Measurements from ENCODE around the gene NIPAL1. TPM values are rescaled to one million over a fixed set of nuclear protein-coding genes. Genes with fewer than 3 reads are reported as not detected.

The NIPAL1 gene
- total RNA-seq (2021) = 0.46 and 0.84 TPM in 2 replicates
- Bru-seq, nascent RNA = percentile 34 among the genes with signal in this experiment
- percentile 38 among the genes with signal in this experiment for BruChase-seq, experiment 1, labeled RNA remaining after a 2-hour chase
- BruChase-seq, experiment 2, labeled RNA remaining after a 6-hour chase = percentile 30 among the genes with signal in this experiment
- long read RNA-seq = 0 reads

- Histone ChIP-seq H3K27me3 (replicated peaks; ENCODE audit: insufficient read depth, low read depth, low read length, poor library complexity) (no peaks in the 10 kb centered on the region), H3K4me1 (ENCODE audit: insufficient read depth, low read length, poor library complexity, severe bottlenecking) (no peaks in the 10 kb centered on the region), H3K27ac (ENCODE audit: low read depth, low read length, poor library complexity, severe bottlenecking) (no peak within 1 kb of the TSS), H3K9me3 (ENCODE audit: low read depth, low read length, poor library complexity, severe bottlenecking) (no peaks in the 10 kb centered on the region), H3K36me3 (ENCODE audit: insufficient read depth, low read length, poor library complexity, severe bottlenecking) (no peaks in the 10 kb centered on the region), H3K4me3 (ENCODE audit: low read depth, low read length, poor library complexity, severe bottlenecking) (peak within 1 kb of the TSS; percentile 71)
- peak; percentile 55 for TF ChIP-seq CTCF (conservative IDR thresholded peaks at IDR 0.05; ENCODE audit: low read depth, low read length)
- no peak for TF ChIP-seq EZH2 (IDR thresholded peaks at IDR 0.05; ENCODE audit: borderline replicate concordance, low read depth, low read length, poor library complexity, severe bottlenecking)
- DNase-seq (ENCODE audit: low spot score) = peak; percentile 85
- ChIA-PET POLR2A (ENCODE audit: low non-redundant PET) (no interaction called here), CTCF (no interaction called here)
- intact Hi-C loops (cut with micrococcal nuclease; ENCODE audit: unreplicated experiment) = loop anchor here (5.0 kb wide), 1 partner anchor 66 kb away; no protein-coding TSS in a partner anchor
- no TSS peak for BruUV-seq (replicated peaks)
These were observed at the start of gene NIPAL1, which contains the start of gene CNGA1 for GRCh38 chr4:48016141-48017107. NIPAL1 (plus strand) TSS chr4:48016772; CDS start chr4:48016840, 68 bp downstream. CNGA1 (minus strand) TSS chr4:48016681; CDS start chr4:47952689, 63,992 bp downstream.

GRCh38 chr4:47968847-47969246 is 47.7 kb upstream of the NIPAL1 start:
- ChIA-PET CTCF (no interaction called here), POLR2A (ENCODE audit: low non-redundant PET) (no interaction called here)
- H3K27ac ChIP-seq (ENCODE audit: low read depth, low read length, poor library complexity, severe bottlenecking) = no peak overlapping the region
- no peak for DNase-seq (ENCODE audit: low spot score)
- BruUV-seq (replicated peaks) = no TSS peak
- H3K9me3 ChIP-seq (ENCODE audit: low read depth, low read length, poor library complexity, severe bottlenecking) = no peaks in the 10 kb centered on the region
- TF ChIP-seq EZH2 (IDR thresholded peaks at IDR 0.05; ENCODE audit: borderline replicate concordance, low read depth, low read length, poor library complexity, severe bottlenecking) = no peak
- no peak for TF ChIP-seq CTCF (conservative IDR thresholded peaks at IDR 0.05; ENCODE audit: low read depth, low read length)
- no peaks in the 10 kb centered on the region for H3K27me3 ChIP-seq (replicated peaks; ENCODE audit: insufficient read depth, low read depth, low read length, poor library complexity)
- no peak overlapping the region for H3K4me3 ChIP-seq (ENCODE audit: low read depth, low read length, poor library complexity, severe bottlenecking)
- intact Hi-C loops (cut with micrococcal nuclease; ENCODE audit: unreplicated experiment) = no loop called here
- no peaks in the 10 kb centered on the region for H3K4me1 ChIP-seq (ENCODE audit: insufficient read depth, low read length, poor library complexity, severe bottlenecking)
- H3K36me3 ChIP-seq (ENCODE audit: insufficient read depth, low read length, poor library complexity, severe bottlenecking) = no peaks in the 10 kb centered on the region

- intact Hi-C loops (cut with micrococcal nuclease; ENCODE audit: unreplicated experiment) = no loop called here
- Histone ChIP-seq H3K4me3 (ENCODE audit: low read depth, low read length, poor library complexity, severe bottlenecking) (no peak overlapping the region), H3K27ac (ENCODE audit: low read depth, low read length, poor library complexity, severe bottlenecking) (no peak overlapping the region), H3K4me1 (ENCODE audit: insufficient read depth, low read length, poor library complexity, severe bottlenecking) (no peaks in the 10 kb centered on the region), H3K36me3 (ENCODE audit: insufficient read depth, low read length, poor library complexity, severe bottlenecking) (no peaks in the 10 kb centered on the region), H3K9me3 (ENCODE audit: low read depth, low read length, poor library complexity, severe bottlenecking) (no peaks in the 10 kb centered on the region), H3K27me3 (replicated peaks; ENCODE audit: insufficient read depth, low read depth, low read length, poor library complexity) (no peaks in the 10 kb centered on the region)
- CTCF ChIA-PET = no interaction called here
- POLR2A ChIA-PET (ENCODE audit: low non-redundant PET) = no interaction called here
- no TSS peak for BruUV-seq (replicated peaks)
- no peak for TF ChIP-seq EZH2 (IDR thresholded peaks at IDR 0.05; ENCODE audit: borderline replicate concordance, low read depth, low read length, poor library complexity, severe bottlenecking)
- no peak for TF ChIP-seq CTCF (conservative IDR thresholded peaks at IDR 0.05; ENCODE audit: low read depth, low read length)
- no peak for DNase-seq (ENCODE audit: low spot score)
These were observed 44.4 kb upstream of the NIPAL1 start for GRCh38 chr4:47972181-47972580.
